ENCODE results near the gene CASP7. TPM values are rescaled to one million over a fixed set of nuclear protein-coding genes. Genes with fewer than 3 reads are reported as not detected.

The CASP7 gene
- total RNA-seq, 3 donors from 2014 or later: 19.0 to 27.2 (median 24.3) TPM

- Histone ChIP-seq H3K4me1 (no peaks in the 10 kb centered on the region), H3K36me3 (peaks cover 5% of the 10 kb centered on the region), H3K27ac (no peak overlapping the region), H3K4me3 (no peak overlapping the region), H3K9me3 (peaks cover 0 to 3% of the 10 kb centered on the region in 2 donors), H3K27me3 (no peaks in the 10 kb centered on the region)
- DNase-seq (ENCODE audit: low spot score in 2 of 2): no peak
- intact Hi-C loops (cut with DNase I; ENCODE audit: low total_unique reads): no loop called here
- no peak for TF ChIP-seq POLR2A (IDR thresholded peaks at IDR 0.05)
- TF ChIP-seq POLR2AphosphoS5 (IDR thresholded peaks at IDR 0.05): no peak
- TF ChIP-seq CTCF (IDR thresholded peaks at IDR 0.05): no peak
Measured at GRCh38 chr10:113732966-113733365, 53.3 kb downstream of the CASP7 start.

DNA sequence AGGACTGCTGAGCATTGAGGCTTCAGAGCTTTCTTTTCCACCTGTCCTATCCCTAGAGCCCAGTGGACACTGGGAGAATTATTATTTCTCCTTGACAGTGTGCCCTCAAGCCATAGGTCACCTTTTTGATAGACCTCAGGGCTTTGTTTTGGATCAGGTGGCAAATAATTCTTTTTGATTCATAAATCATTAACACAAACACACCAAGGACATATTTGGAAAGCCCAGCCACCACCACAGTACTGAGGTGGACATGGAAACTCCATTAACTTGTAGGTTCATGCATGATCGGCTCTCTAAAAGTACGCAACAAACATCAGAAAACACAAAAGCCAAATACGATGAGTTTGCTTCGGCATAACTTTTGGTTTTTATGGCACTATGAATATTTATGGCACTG, 53.9 kb downstream of the CASP7 start:
- H3K27ac ChIP-seq: no peak overlapping the region

GRCh38 chr10:113735913-113736312, 56.2 kb downstream of the CASP7 start:
- Histone ChIP-seq H3K9me3 (no peaks in the 10 kb centered on the region), H3K36me3 (no peaks in the 10 kb centered on the region), H3K27ac (no peak overlapping the region), H3K4me1 (no peaks in the 10 kb centered on the region), H3K27me3 (no peaks in the 10 kb centered on the region), H3K4me3 (no peak overlapping the region)
- DNase-seq (ENCODE audit: low spot score in 2 of 2): no peak
- TF ChIP-seq CTCF (IDR thresholded peaks at IDR 0.05): no peak
- no peak for TF ChIP-seq POLR2AphosphoS5 (IDR thresholded peaks at IDR 0.05)
- no peak for TF ChIP-seq POLR2A (IDR thresholded peaks at IDR 0.05)
- intact Hi-C loops (cut with DNase I; ENCODE audit: low total_unique reads): no loop called here

More for the DNA sequence above, 53.9 kb downstream of the CASP7 start:
- intact Hi-C loops (cut with DNase I; ENCODE audit: low total_unique reads): no loop called here
- Histone ChIP-seq H3K9me3 (peaks cover 0 to 3% of the 10 kb centered on the region in 2 donors), H3K4me3 (no peak overlapping the region), H3K36me3 (peaks cover 5% of the 10 kb centered on the region), H3K27me3 (no peaks in the 10 kb centered on the region), H3K4me1 (no peaks in the 10 kb centered on the region)
- TF ChIP-seq CTCF (IDR thresholded peaks at IDR 0.05) (no peak), POLR2A (IDR thresholded peaks at IDR 0.05) (no peak), POLR2AphosphoS5 (IDR thresholded peaks at IDR 0.05) (no peak)
- DNase-seq (ENCODE audit: low spot score in 2 of 2): no peak

- H3K9me3 ChIP-seq: no peaks in the 10 kb centered on the region
- DNase-seq (ENCODE audit: low spot score in 2 of 2): no peak
- no peak overlapping the region for H3K27ac ChIP-seq
- H3K4me3 ChIP-seq: no peak overlapping the region
- H3K27me3 ChIP-seq: no peaks in the 10 kb centered on the region
- H3K4me1 ChIP-seq: no peaks in the 10 kb centered on the region
- no peaks in the 10 kb centered on the region for H3K36me3 ChIP-seq
- intact Hi-C loops (cut with DNase I; ENCODE audit: low total_unique reads): no loop called here
- no peak for TF ChIP-seq CTCF (IDR thresholded peaks at IDR 0.05)
- no peak for TF ChIP-seq POLR2AphosphoS5 (IDR thresholded peaks at IDR 0.05)
- no peak for TF ChIP-seq POLR2A (IDR thresholded peaks at IDR 0.05)
Measured at GRCh38 chr10:113736576-113736975, 56.9 kb downstream of the CASP7 start.

DNA sequence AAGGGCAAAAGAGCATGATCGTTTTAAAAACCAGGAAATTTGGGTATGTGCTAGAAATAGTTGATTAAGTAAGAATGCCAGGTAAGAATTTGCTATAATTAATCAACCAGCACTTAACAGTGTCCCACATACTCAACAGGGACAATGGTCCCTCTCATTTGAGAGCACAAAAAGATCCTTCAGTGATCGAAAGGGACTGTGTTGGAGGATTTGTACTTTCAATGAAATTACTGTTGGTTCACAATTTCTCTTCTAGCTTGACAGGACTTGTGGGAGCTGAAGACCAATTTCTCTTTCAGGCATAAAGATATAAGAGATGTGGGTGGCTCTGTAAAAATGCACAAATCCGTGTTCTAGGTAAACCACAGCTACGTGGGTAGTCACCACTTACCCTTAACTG, 59.3 kb downstream of the CASP7 start:
- intact Hi-C loops (cut with DNase I; ENCODE audit: low total_unique reads): no loop called here
- no peaks in the 10 kb centered on the region for H3K27me3 ChIP-seq

More for the DNA sequence above, 59.3 kb downstream of the CASP7 start:
- Histone ChIP-seq H3K4me1 (no peaks in the 10 kb centered on the region), H3K9me3 (no peaks in the 10 kb centered on the region), H3K36me3 (no peaks in the 10 kb centered on the region), H3K27ac (no peak overlapping the region), H3K4me3 (no peak overlapping the region)
- DNase-seq (ENCODE audit: low spot score in 2 of 2): no peak
- TF ChIP-seq CTCF (IDR thresholded peaks at IDR 0.05) (no peak), POLR2A (IDR thresholded peaks at IDR 0.05) (no peak), POLR2AphosphoS5 (IDR thresholded peaks at IDR 0.05) (no peak)
